H1 (cell line): Measurements from ENCODE around the gene RASL11B. TPM values are rescaled to one million over a fixed set of nuclear protein-coding genes. Genes with fewer than 3 reads are reported as not detected.
A peak's percentile ranks its signal among the peaks of the same experiment; 100 is the strongest.

ENCODE experiments used
- CTCF ChIA-PET: fragments of 300-600 bp; sonication (Branson Sonifier 250); formaldehyde crosslinking; loops from one replicate; lab custom pipeline; 2021; ENCODE audit not compliant: partially characterized antibody; lab: Charles Lee
- POLR2A ChIA-PET: fragments of 300-600 bp; sonication (Branson Sonifier 250); formaldehyde crosslinking; loops from one replicate; lab custom pipeline; 2021; ENCODE audit warnings: inconsistent platforms; ENCODE audit not compliant: partially characterized antibody; lab: Charles Lee
- DNase-seq, 2 experiments: peaks; one replicate each; pipeline versions ENCODE4 v3.0.0 to v3.0.0-alpha.2; 2010 to 2022; ENCODE audit warnings: low spot score in 2 of 2, low read depth in 1 of 2, mixed read lengths in 1 of 2
- FAIRE-seq: peaks from 2 replicates; lab custom pipeline; 2011; peaks lifted over from hg19 to GRCh38; lab: Jason Lieb, UNC
- H2AFZ ChIP-seq: 2 replicates; pipeline ENCODE4 v1.8.1; 2012; ENCODE audit warnings: low read length, inconsistent platforms
- H2AK5ac ChIP-seq: 2 replicates; pipeline ENCODE4 v1.6.1; 2013; ENCODE audit warnings: low read depth, low read length
- H2BK120ac ChIP-seq: replicated peaks from 2 replicates; pipeline ENCODE3; 2013; ENCODE audit warnings: low read depth, low read length, inconsistent platforms
- H2BK12ac ChIP-seq: 2 replicates; pipeline ENCODE4 v1.6.1; 2013; ENCODE audit warnings: low read depth, low read length
- H2BK15ac ChIP-seq: 2 replicates; pipeline ENCODE4 v1.6.1; 2013; ENCODE audit warnings: low read length
- H2BK20ac ChIP-seq: 2 replicates; pipeline ENCODE4 v1.6.1; 2013; ENCODE audit warnings: low read length
- H2BK5ac ChIP-seq: 2 replicates; pipeline ENCODE4 v1.6.1; 2013; ENCODE audit warnings: low read depth, low read length
- H3K14ac ChIP-seq: 2 replicates; pipeline ENCODE4 v1.6.1; 2013; ENCODE audit warnings: inconsistent platforms; ENCODE audit not compliant: insufficient read length
- H3K18ac ChIP-seq: 2 replicates; pipeline ENCODE4 v1.6.1; 2013; ENCODE audit warnings: low read length; ENCODE audit errors: extremely low read depth
- H3K23ac ChIP-seq: 2 replicates; pipeline ENCODE4 v1.6.1; 2013; ENCODE audit warnings: inconsistent platforms; ENCODE audit not compliant: insufficient read length
- H3K23me2 ChIP-seq: 2 replicates; pipeline ENCODE4 v1.6.1; 2013; ENCODE audit warnings: low read depth, low read length
- H3K27ac ChIP-seq: 2 replicates; pipeline ENCODE4 v1.6.1; 2011; ENCODE audit warnings: low read depth, low read length, inconsistent platforms
- H3K27me3 ChIP-seq, 4 experiments: replicated peaks in 1 of 4; 1 replicate in 1 of 4; 2 replicates in 3 of 4; pipeline versions ENCODE4 v1.6.1 to v1.8.1; 2011 to 2013; ENCODE audit warnings: low read length in 3 of 4, mild to moderate bottlenecking in 3 of 4, inconsistent platforms in 2 of 4, mixed read lengths in 2 of 4, moderate library complexity in 1 of 4; ENCODE audit not compliant: control insufficient read depth in 3 of 4, insufficient read depth in 3 of 4; ENCODE audit errors: extremely low read depth in 1 of 4
- H3K36me3 ChIP-seq, 4 experiments: 2 replicates each; pipeline versions ENCODE4 v1.6.1 to v1.8.1; 2011 to 2013; ENCODE audit warnings: mild to moderate bottlenecking in 4 of 4, low read length in 3 of 4, moderate library complexity in 2 of 4, control low read depth in 1 of 4, inconsistent platforms in 1 of 4; ENCODE audit not compliant: insufficient read depth in 4 of 4, control insufficient read depth in 2 of 4
- H3K4ac ChIP-seq: replicated peaks from 2 replicates; pipeline ENCODE3; 2013; ENCODE audit warnings: low read length, low read depth, mixed read lengths, inconsistent platforms; ENCODE audit not compliant: insufficient read length
- H3K4me1 ChIP-seq, 4 experiments: replicated peaks in 1 of 4; 1 replicate in 1 of 4; 2 replicates in 3 of 4; pipeline versions ENCODE4 v1.6.1 to v1.8.1; 2011 to 2013; ENCODE audit warnings: low read length in 3 of 4, inconsistent platforms in 2 of 4, mixed read lengths in 1 of 4; ENCODE audit not compliant: insufficient read depth in 4 of 4, control insufficient read depth in 3 of 4
- H3K4me2 ChIP-seq, 2 experiments: 2 replicates each; pipeline versions ENCODE4 v1.6.1 to v1.8.1; 2011 to 2013; ENCODE audit warnings: low read depth in 2 of 2, low read length in 2 of 2, control low read depth in 1 of 2, inconsistent platforms in 1 of 2, mild to moderate bottlenecking in 1 of 2; ENCODE audit not compliant: insufficient read depth in 1 of 2
- H3K4me3 ChIP-seq, 4 experiments: fragments of 200-600, 300-600 bp in 1 of 4; sonication (generic), shearing (Covaris generic), sonication (Bioruptor Twin) in 1 of 4; 2 replicates each; pipeline versions ENCODE4 v1.5.1 to v1.8.1; 2011 to 2016; ENCODE audit warnings: low read length in 4 of 4, low read depth in 3 of 4, control low read depth in 2 of 4, inconsistent platforms in 2 of 4, mild to moderate bottlenecking in 2 of 4, mixed read lengths in 1 of 4, moderate library complexity in 1 of 4; ENCODE audit not compliant: insufficient read depth in 2 of 4; ENCODE audit errors: extremely low read depth in 1 of 4
- H3K56ac ChIP-seq: replicated peaks from 2 replicates; pipeline ENCODE3; 2013; ENCODE audit warnings: low read depth, mild to moderate bottlenecking, mixed read lengths, low read length, inconsistent platforms; ENCODE audit not compliant: insufficient read length
- H3K79me1 ChIP-seq: 2 replicates; pipeline ENCODE4 v1.6.1; 2013; ENCODE audit warnings: low read depth, low read length, control low read depth
- H3K79me2 ChIP-seq, 2 experiments: 2 replicates each; pipeline versions ENCODE4 v1.6.1 to v1.8.1; 2012 to 2013; ENCODE audit warnings: low read length in 2 of 2, mild to moderate bottlenecking in 2 of 2, inconsistent platforms in 1 of 2; ENCODE audit not compliant: insufficient read depth in 2 of 2, control insufficient read depth in 1 of 2
- H3K9ac ChIP-seq, 4 experiments: replicated peaks in 1 of 4; 1 replicate in 1 of 4; 2 replicates in 3 of 4; pipeline versions ENCODE4 v1.6.1 to v1.8.1; 2011 to 2013; ENCODE audit warnings: low read depth in 3 of 4, low read length in 3 of 4, control low read depth in 2 of 4, mild to moderate bottlenecking in 2 of 4, moderate library complexity in 2 of 4, inconsistent platforms in 1 of 4; ENCODE audit errors: extremely low read depth in 1 of 4
- H3K9me3 ChIP-seq, 2 experiments: 2 replicates each; pipeline versions ENCODE4 v1.6.1 to v1.8.1; 2012 to 2013; ENCODE audit warnings: mild to moderate bottlenecking in 2 of 2, moderate library complexity in 2 of 2, control low read depth in 1 of 2, inconsistent platforms in 1 of 2, low read depth in 1 of 2, low read length in 1 of 2, mixed read lengths in 1 of 2; ENCODE audit not compliant: insufficient read depth in 2 of 2
- H4K20me1 ChIP-seq, 2 experiments: replicated peaks in 1 of 2; 2 replicates each; pipeline versions ENCODE3 to v1.8.1; 2011 to 2013; ENCODE audit warnings: inconsistent platforms in 2 of 2, low read length in 2 of 2, mild to moderate bottlenecking in 1 of 2; ENCODE audit not compliant: insufficient read depth in 2 of 2, control insufficient read depth in 1 of 2
- H4K5ac ChIP-seq: 2 replicates; pipeline ENCODE4 v1.6.1; 2013; ENCODE audit warnings: low read length, low read depth, mixed read lengths, inconsistent platforms; ENCODE audit not compliant: insufficient read length
- H4K8ac ChIP-seq: 2 replicates; pipeline ENCODE4 v1.8.0; 2013; ENCODE audit warnings: mild to moderate bottlenecking, moderate library complexity, low read length, inconsistent platforms; ENCODE audit not compliant: insufficient read depth; ENCODE audit errors: extremely low read depth
- H4K91ac ChIP-seq: replicated peaks from 2 replicates; pipeline ENCODE3; 2013; ENCODE audit warnings: low read length, mixed read lengths, inconsistent platforms; ENCODE audit not compliant: insufficient read length
- ASH2L ChIP-seq: fragments of 200-600, 300-600 bp; sonication (generic); IDR thresholded peaks from one replicate; pipeline ENCODE4 v1.7.1; 2017; ENCODE audit warnings: low read length
- BCL11A ChIP-seq, 2 experiments: IDR thresholded peaks; one replicate each; pipeline ENCODE4 v1.6.1; 2011; ENCODE audit warnings: low read depth in 2 of 2, low read length in 2 of 2, mild to moderate bottlenecking in 2 of 2
- CHD1 ChIP-seq: IDR thresholded peaks from 2 replicates; pipeline ENCODE4 v1.6.1; 2012; ENCODE audit warnings: low read depth, low read length, improper control_type of control experiment
- CHD2 ChIP-seq: IDR thresholded peaks from 2 replicates; pipeline ENCODE4 v1.6.1; 2012; ENCODE audit warnings: low read length, improper control_type of control experiment
- GTF2F1 ChIP-seq: IDR thresholded peaks from 2 replicates; pipeline ENCODE4 v1.6.1; 2012; ENCODE audit warnings: low read depth, low read length, improper control_type of control experiment, borderline replicate concordance
- JUN ChIP-seq: IDR thresholded peaks from 2 replicates; pipeline ENCODE4 v1.6.1; 2011; ENCODE audit warnings: low read depth, mild to moderate bottlenecking, improper control_type of control experiment, low read length
- KDM1A ChIP-seq: fragments of 200-600, 300-600 bp; sonication (generic); IDR thresholded peaks from 2 replicates; pipeline ENCODE4 v1.7.1; 2016; ENCODE audit warnings: mild to moderate bottlenecking, low read length, borderline replicate concordance
- KDM4A ChIP-seq: IDR thresholded peaks from one replicate; pipeline ENCODE4 v1.7.1; 2012; ENCODE audit warnings: low read depth, mild to moderate bottlenecking, moderate library complexity, low read length, inconsistent platforms; ENCODE audit not compliant: severe bottlenecking
- NRF1 ChIP-seq: IDR thresholded peaks from 2 replicates; pipeline ENCODE4 v1.6.1; 2011; ENCODE audit warnings: mild to moderate bottlenecking, low read depth, low read length, improper control_type of control experiment
- POLR2A ChIP-seq, 2 experiments: IDR thresholded peaks; 1 replicate in 1 of 2; 2 replicates in 1 of 2; pipeline ENCODE4 v1.6.1; 2011; ENCODE audit warnings: low read depth in 2 of 2, low read length in 2 of 2, mild to moderate bottlenecking in 2 of 2; ENCODE audit errors: control extremely low read depth in 1 of 2
- POU5F1 ChIP-seq: IDR thresholded peaks from 2 replicates; pipeline ENCODE4 v1.6.1; 2011; ENCODE audit warnings: low read depth, mild to moderate bottlenecking, low read length, moderate library complexity
- SIRT6 ChIP-seq: IDR thresholded peaks from one replicate; pipeline ENCODE4 v1.7.1; 2012; ENCODE audit warnings: low read length, inconsistent platforms
- SP1 ChIP-seq: IDR thresholded peaks from 2 replicates; pipeline ENCODE4 v1.6.1; 2011; ENCODE audit warnings: low read depth, low read length
- SP2 ChIP-seq: IDR thresholded peaks from 2 replicates; pipeline ENCODE4 v1.6.1; 2012; ENCODE audit warnings: mild to moderate bottlenecking, low read length, inconsistent platforms
- SP4 ChIP-seq: IDR thresholded peaks from 2 replicates; pipeline ENCODE4 v1.6.1; 2012; ENCODE audit warnings: low read length, inconsistent platforms
- TAF7 ChIP-seq: optimal IDR thresholded peaks from 2 replicates; pipeline ENCODE3; 2011; ENCODE audit warnings: low read depth, mild to moderate bottlenecking, inconsistent platforms, low read length, moderate library complexity, borderline replicate concordance
- WGBS, 2 experiments: shearing (Covaris generic) in 1 of 2; methylation state at CpG; one replicate each; pipeline versions ENCODE4 v1.1.6 to v1.1.7; 2013 to 2015; ENCODE audit warnings: low lambda C conversion rate in 2 of 2, mixed read lengths in 2 of 2, inconsistent platforms in 1 of 2, low coverage in 1 of 2, missing lambda C conversion rate in 1 of 2; ENCODE audit not compliant: insufficient replicate concordance in 2 of 2, insufficient coverage in 1 of 2, insufficient read length in 1 of 2; ENCODE audit errors: extremely low coverage in 1 of 2, missing lambda C conversion rate in 1 of 2; 5-methylcytosine and 5-hydroxymethylcytosine counted together
- polyA plus RNA-seq, 7 experiments: library from polyadenylated mRNA; depleted of rRNA in 3 of 7; stranded (reverse) in 5 of 7; unstranded in 2 of 7; fragments of >200 nt in 5 of 7; fragments of 200-250 nt in 2 of 7; gene quantifications; 1 replicate in 5 of 7; 2 replicates in 1 of 7; 4 replicates in 1 of 7; pipeline versions ENCODE4 v1.2.1 to v1.2.3, GENCODE V29; 2011 to 2013; ENCODE audit warnings: missing spikeins in 2 of 7, mixed read lengths in 2 of 7
- total RNA-seq: library from RNA; stranded (reverse); fragmentation: NEBNext Ultra II Directional; extraction: Animal tissue kit (Norgen Biotek cat#: 25700); gene quantifications from 2 replicates; pipeline ENCODE4 v1.2.1, GENCODE V29; 2021

RASL11B gene
- total and polyA plus RNA-seq, 2 of the 8 experiments (the other 6 are each of a cell fraction or from before 2014, with no cell fraction given) = 49.8 to 75.5 TPM

- Histone ChIP-seq H3K4me3 (no peak overlapping the region), H3K4ac (no peak overlapping the region), H3K18ac (peak overlapping the region; percentile 41; the same call in 1 of the 2 replicates), H2BK20ac (0 out of 2 replicates have a peak overlapping the region, but pooled peaks have one; percentile 68), H4K8ac (no peak overlapping the region; the same call in 1 of the 2 replicates), H4K91ac (peak overlapping the region; percentile 5), H3K56ac (no peak overlapping the region), H3K79me1 (peaks cover 4% of the 10 kb centered on the region; the same call in 1 of the 2 replicates), H4K20me1 (peaks cover 14 to 17% of the 10 kb centered on the region in 2 experiments), H3K4me2 (no peak overlapping the region), H3K27me3 (no peaks in the 10 kb centered on the region; a peak in 2 of 7 replicates), H3K9me3 (no peaks in the 10 kb centered on the region), H2AFZ (no peak overlapping the region), H3K36me3 (peaks cover 16 to 37% (median 25%) of the 10 kb centered on the region in 4 experiments), H3K79me2 (peaks cover 0 to 12% of the 10 kb centered on the region in 2 experiments; a peak in 2 of 4 replicates), H2BK120ac (no peak overlapping the region), H3K4me1 (peaks cover 7 to 24% (median 15%) of the 10 kb centered on the region in 4 experiments), H3K14ac (no peak overlapping the region), H2AK5ac (peak overlapping the region; percentile 85; the same call in 1 of the 2 replicates), H2BK15ac (peak overlapping the region; percentile 11; the same call in 1 of the 2 replicates), H3K9ac (no peak overlapping the region), H3K27ac (no peak overlapping the region), H2BK5ac (no peak overlapping the region; the same call in 1 of the 2 replicates), H3K23me2 (no peaks in the 10 kb centered on the region), H4K5ac (no peak overlapping the region), H3K23ac (no peak overlapping the region), H2BK12ac (peak overlapping the region; percentile 50; the same call in 1 of the 2 replicates)
- ChIA-PET CTCF (interaction anchor here (0.8 to 1.2 kb wide), 4 partner anchors 8 to 323 kb away, joined by 3 to 4 read pairs (median 3); no protein-coding TSS in a partner anchor), POLR2A (interaction anchor here (0.6 to 2.6 kb wide), 10 partner anchors 14 to 177 kb away, joined by 3 to 14 read pairs (median 4); no protein-coding TSS in a partner anchor)
- DNase-seq (no peak), FAIRE-seq (no peak)
- 88% methylated on average over 12 of the region's 12 CpGs; no CpG with 5 or more reads in 1 of the 2 experiments for WGBS, 2 experiments
- TF ChIP-seq NRF1 (no peak), KDM1A (no peak), POU5F1 (no peak), SIRT6 (no peak), SP4 (no peak), SP1 (no peak), GTF2F1 (no peak), SP2 (no peak), CHD2 (no peak), KDM4A (no peak), CHD1 (no peak), JUN (no peak), ASH2L (no peak), TAF7 (no peak), BCL11A (IDR thresholded peaks at IDR 0.05; ENCODE audit: low read depth in 2 of 2, low read length in 2 of 2) (no peak), POLR2A (IDR thresholded peaks at IDR 0.05; ENCODE audit: control extremely low read depth in 1 of 2, low read depth in 2 of 2, low read length in 2 of 2) (no peak)
These were observed 7.1 kb downstream of the RASL11B start for GRCh38 chr4:52869196-52869595.
